Activated gamma-delta T cell treated with anti-CD3 and anti-CD28 coated beads, Interleukin-2, amount 50 U/mL, for 16 hours (primary cell): ENCODE data around the gene VCX2.
"Not testable (repeated sequence)": the region's sequence is repeated elsewhere in the genome, so short reads cannot be mapped to it uniquely, and the experiment has no call there.

Source experiments
- DNase-seq: peaks from one replicate; pipeline ENCODE4 v3.0.0-alpha.2; 2020; ENCODE audit warnings: low read depth

The VCX2 gene

GRCh38 chrX:8171169-8171568, at the start of gene VCX2:
Gene VCX2, minus strand, starts transcription at chrX:8171267. Its CDS starts 624 bp downstream, at chrX:8170643.
- not testable (repeated sequence) for DNase-seq

DNA sequence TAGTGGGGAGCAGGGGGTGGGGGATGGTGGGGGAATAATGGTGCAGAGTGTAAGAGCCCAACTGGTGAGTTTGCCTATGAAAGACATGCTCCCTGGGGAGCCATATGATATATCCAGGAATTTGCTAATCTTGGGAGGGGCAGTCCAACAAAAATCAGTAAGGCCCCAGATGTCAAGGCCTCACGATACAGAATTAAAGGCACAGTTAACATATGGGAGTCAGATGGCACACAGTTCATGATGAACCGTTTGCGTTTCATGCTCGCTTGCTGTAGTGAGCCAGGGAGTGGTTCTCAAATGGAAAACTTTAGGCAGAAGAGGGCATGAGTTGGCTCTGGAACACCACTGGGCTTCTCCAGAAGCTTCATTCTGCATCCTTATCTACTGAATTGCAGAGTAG, 33.9 kb upstream of the VCX2 start:
- no peak for DNase-seq

DNA sequence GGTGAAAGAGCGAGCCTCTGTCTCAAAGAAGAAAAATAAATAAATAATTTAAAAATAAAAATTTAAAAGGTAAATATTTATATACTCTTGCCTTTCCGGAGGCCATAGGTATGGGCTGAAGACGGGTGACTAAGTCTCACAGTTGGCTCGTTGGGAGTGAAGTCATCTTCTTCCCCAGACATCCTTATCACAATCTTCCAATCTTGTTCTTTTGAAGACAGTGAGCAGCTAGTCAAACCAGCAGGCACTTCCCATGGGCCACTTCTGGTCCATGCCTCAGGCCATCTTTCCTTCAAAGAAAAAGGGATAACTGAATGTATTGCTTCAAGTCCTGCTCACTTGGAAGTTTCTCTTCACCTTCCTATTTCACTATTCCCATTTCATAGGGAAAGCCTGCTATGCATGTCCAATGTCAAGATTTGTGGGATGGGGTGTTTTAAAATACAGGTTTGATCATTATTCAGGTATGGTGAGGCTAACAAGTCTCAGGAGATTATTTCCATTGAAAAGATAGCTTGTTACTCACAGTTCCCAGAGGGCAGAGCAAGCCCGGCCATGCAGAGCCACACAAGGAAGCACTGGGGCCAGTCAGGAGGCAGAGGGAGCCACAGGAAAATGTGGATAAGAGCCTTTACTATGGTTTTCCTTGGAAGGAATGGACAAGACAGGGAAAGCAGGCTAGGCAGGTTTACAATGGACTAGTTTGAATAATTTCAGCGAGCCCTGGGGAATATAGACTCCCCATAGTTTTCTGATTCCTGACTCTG, 33.3 kb upstream of the VCX2 start:
- no peak for DNase-seq

- DNase-seq: no peak
Measured at GRCh38 chrX:8201896-8202331, 30.8 kb upstream of the VCX2 start.

GRCh38 chrX:8196776-8197175, 25.7 kb upstream of the VCX2 start:
- DNase-seq: no peak

- no peak for DNase-seq
Measured at GRCh38 chrX:8194216-8194615, 23.1 kb upstream of the VCX2 start.

DNA sequence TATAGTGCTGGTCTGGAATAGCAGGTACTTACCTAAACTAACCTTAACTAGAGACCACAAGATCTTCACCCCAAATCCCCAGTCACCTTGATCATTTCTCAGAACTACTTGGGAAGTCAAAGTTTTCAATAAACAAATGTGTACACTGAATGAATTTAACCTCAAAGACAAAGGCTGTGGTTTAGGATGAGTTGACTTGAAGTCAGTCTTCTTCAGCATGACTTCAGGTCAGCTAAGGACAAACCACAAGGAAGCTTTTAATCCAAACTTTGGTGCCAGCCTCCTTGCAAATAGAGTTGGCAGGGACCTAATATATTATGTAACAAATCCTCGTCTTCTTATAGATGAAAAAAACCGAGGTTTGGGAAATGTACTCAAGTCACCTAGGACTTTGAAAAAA, 21.2 kb upstream of the VCX2 start:
- DNase-seq: no peak

DNA sequence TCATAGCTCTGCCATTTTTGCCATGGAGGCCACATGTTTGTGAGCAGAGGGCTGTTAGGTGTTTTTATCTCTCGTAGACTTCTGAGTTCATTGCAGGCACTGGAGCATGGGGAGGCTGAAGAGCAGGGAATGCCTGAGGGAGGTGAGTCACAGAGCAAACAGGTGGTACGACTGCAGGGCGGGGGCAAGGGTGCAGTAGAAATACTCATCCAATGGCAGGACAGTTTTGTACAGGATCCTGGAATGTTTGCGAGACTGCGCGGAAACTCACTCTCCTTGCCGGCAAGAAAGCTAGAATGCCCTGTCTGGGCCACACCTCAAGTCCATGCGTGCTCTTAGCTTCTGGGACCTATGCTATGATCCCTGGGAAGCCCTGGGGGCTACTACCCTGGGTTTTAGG, 20.0 kb upstream of the VCX2 start:
- no peak for DNase-seq

DNA sequence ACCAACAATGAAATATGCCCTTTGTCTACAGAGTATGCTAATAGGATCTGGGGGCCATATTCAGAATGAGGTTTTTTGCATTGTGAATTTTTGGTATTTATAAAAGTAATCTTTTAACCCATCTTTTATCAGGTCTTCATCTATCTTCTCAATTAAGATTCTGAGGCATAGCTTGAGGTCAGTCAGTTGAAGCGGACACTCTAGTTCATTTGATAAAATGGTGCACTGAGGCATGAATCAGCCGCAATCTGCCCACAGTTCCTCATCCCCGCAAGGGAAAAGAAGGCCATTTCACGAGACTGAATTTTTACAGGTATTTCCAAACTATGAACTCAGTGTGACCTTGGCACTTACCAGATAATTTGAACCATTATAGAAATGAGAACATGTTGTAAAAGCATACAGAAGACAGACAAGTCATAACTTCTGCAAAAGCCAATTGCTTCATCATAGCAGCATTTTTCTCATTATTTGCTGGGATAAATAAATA, 19.3 kb upstream of the VCX2 start:
- DNase-seq: no peak

GRCh38 chrX:8189096-8189830, 18.2 kb upstream of the VCX2 start:
- no peak for DNase-seq

GRCh38 chrX:8183346-8183745, 12.3 kb upstream of the VCX2 start:
- DNase-seq: no peak

DNA sequence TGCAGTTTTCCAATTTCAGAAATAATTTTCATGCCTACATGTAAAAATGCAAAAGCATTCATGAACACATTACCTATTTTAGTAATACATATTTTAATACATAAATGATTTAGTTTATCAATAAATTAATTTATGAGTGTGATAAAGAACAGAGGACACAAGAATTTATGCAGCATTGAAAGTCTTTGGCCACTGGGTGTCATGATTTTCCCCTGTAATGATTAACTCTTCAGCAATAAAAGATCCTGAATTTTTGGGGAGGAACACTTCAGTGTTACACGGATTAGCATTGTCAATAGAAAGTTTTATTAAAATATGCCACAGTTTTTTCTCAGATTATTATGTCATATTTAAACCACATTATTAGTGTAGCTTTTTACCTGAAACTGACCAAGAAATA, 8.6 kb upstream of the VCX2 start:
- DNase-seq: no peak

GRCh38 chrX:8154011-8154410, 17.1 kb downstream of the VCX2 start:
- not testable (repeated sequence) for DNase-seq

GRCh38 chrX:8147226-8147625, 23.8 kb downstream of the VCX2 start:
- DNase-seq: no peak

DNA sequence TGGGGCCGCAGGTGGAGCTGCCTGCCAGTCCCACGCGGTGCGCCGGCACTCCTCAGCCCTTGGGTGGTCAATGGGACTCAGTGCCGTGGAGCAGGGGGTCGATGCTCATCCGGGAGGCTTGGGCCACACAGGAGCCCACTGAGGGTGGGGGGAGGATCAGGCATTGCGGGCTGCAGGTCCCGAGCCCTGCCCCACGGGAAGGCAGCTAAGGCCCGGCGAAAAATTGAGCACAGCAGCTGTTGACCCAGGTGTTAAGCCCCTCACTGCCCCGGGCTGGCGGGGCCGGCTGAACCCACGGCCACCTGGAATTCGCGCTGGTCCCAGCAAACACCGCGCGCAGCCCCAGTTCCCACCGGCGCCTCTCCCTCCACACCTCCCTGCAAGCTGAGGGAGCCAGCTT, 26.1 kb downstream of the VCX2 start:
- DNase-seq: no peak

- no peak for DNase-seq
Measured at GRCh38 chrX:8141896-8142295, 29.2 kb downstream of the VCX2 start.

DNA sequence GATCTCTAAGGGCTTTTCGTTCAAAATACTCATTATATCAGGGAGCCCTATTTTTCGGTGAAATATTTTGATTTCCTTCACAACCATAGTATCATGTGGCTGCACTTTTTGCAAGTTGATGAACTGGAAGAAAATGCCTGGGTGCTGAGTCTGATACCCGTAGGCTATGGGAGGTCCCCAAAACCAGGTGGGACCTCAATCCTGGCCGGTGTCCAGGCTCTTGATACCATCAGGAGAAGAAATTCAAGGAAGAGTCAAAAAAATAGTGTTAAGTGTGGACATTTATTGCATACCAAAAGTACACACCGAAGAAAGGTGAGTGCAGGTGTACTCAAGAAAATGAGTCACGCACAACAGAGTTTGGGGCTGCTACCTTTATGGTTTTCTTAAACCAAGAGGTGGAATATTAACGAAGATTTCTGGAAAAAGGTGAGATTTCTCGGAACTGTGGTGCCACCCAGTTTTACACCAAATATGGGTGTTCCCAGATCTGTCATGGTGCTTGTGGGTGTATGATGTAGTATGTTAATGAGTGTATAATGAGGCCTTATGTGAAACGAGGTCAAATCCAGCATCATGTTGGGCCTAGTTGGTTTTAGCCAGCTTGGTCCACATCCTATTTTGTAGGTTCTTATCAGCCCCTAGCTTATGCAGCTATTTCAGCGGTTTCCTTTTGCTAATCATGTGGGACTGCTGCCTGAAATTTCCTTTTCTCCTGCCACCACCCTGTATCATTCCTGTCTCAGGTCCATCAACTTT, 29.9 kb downstream of the VCX2 start:
- DNase-seq: no peak

GRCh38 chrX:8139716-8140115, 31.4 kb downstream of the VCX2 start:
- DNase-seq: no peak

DNA sequence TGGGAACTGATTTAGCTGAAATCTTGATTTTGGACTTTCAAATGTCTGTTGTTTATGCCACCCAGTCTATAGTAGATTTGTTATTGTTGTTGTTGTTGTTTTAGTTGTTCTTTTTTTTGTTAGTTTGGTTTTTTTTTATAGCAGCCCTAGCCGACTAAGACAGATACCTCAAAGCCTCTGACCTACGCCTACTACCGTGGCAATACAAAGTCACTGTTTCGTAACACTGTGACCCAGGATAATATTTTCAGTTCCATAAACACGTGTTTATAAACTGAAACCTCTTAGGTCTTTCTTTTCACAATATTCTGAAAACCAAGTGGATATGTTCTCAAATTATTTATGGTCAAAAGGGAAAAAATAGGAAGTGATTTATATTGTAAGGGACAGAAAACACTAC, 32.8 kb downstream of the VCX2 start:
- no peak for DNase-seq

GRCh38 chrX:8126648-8127047, 44.4 kb downstream of the VCX2 start:
- DNase-seq: no peak

DNA sequence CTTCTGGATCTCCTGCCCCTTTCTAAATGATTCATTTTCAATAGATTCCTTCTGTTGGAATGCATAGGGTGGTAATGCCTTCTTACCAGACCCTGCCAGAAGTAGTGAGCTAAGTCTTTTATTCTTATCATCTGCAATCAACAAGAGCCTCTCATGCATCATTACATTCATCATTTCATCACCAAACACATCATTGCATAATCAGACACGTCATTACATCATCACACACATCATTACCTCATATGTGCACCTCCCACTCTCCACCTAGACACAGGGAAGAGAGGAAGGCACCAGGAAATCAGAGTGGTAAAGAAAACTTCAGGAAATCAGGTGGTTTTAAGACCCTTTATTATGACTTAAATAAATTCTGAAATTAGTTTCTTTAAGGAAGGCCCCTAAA, 45.0 kb downstream of the VCX2 start:
- no peak for DNase-seq

DNA sequence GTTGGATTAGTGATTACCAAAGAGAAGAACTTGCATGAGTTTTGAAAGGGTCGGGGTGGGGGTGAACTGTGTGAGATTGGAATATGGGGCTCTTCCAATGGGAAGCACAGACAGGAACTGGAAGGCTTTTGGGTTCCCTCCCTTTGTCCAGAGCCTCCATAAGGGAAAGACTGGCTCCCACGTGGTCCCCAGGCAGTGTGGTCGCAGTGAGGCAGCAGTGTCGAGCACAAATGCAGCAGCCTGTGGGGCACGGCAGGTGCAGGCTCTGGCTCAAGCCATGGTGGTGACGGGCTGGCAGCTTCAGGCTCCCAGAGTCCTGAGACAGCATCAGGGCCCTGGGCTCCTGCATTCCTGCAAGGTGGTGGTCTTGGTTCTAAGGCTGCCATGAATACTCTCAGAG, 45.5 kb downstream of the VCX2 start:
- no peak for DNase-seq

GRCh38 chrX:8122538-8122937, 48.5 kb downstream of the VCX2 start:
- no peak for DNase-seq
